ENCODE data around the gene MED16. TPM values are rescaled to one million over a fixed set of nuclear protein-coding genes. Genes with fewer than 3 reads are reported as not detected.

The MED16 gene
- total RNA-seq, 2 experiments from 2014 or later: 25.8 to 30.1 TPM

GRCh38 chr19:929203-929890, 36.4 kb upstream of the MED16 start:
- H3K4me3 ChIP-seq (ENCODE audit: low read length): no peak overlapping the region
- no peaks in the 10 kb centered on the region for H3K36me3 ChIP-seq (ENCODE audit: insufficient read depth, low read length)
- no peaks in the 10 kb centered on the region for H3K9me3 ChIP-seq (ENCODE audit: control insufficient read depth in 1 of 2, insufficient read depth in 1 of 2, low read length in 2 of 2)
- TF ChIP-seq CTCF (IDR thresholded peaks at IDR 0.05): no peak
- no peaks in the 10 kb centered on the region for H3K36me3 Mint-ChIP-seq (ENCODE audit: low read depth)
- no peak overlapping the region for H3K27ac ChIP-seq (ENCODE audit: low read depth in 1 of 2, low read length in 2 of 2)
- peaks cover 14% of the 10 kb centered on the region for H3K4me1 Mint-ChIP-seq (ENCODE audit: low read depth)
- H3K4me1 ChIP-seq (ENCODE audit: insufficient read depth, low read length): peaks cover 55% of the 10 kb centered on the region
- ATAC-seq (ENCODE audit: poor library complexity) (no peak), DNase-seq (no peak)
- H3K27ac Mint-ChIP-seq: no peak overlapping the region
- intact Hi-C loops (cut with DNase I, micrococcal nuclease): loop anchor here in 1 of 2 experiments (5.0 kb wide), 1 partner anchor 263 kb away; no protein-coding TSS in a partner anchor
- ChIA-PET POLR2A (no interaction called here), CTCF (no interaction called here)
- H3K4me3 Mint-ChIP-seq: no peak overlapping the region
- no peaks in the 10 kb centered on the region for H3K9me3 Mint-ChIP-seq
- H3K27me3 Mint-ChIP-seq: no peaks in the 10 kb centered on the region
- H3K27me3 ChIP-seq (ENCODE audit: control insufficient read depth in 1 of 2, insufficient read depth in 2 of 2, low read length in 2 of 2): no peaks in the 10 kb centered on the region

GRCh38 chr19:928471-929202, 35.6 kb upstream of the MED16 start:
- H3K4me1 Mint-ChIP-seq (ENCODE audit: low read depth): peaks cover 11% of the 10 kb centered on the region
- no peak overlapping the region for H3K27ac Mint-ChIP-seq

More at GRCh38 chr19:928471-929202, 35.6 kb upstream of the MED16 start:
- ChIA-PET CTCF (no interaction called here), POLR2A (no interaction called here)
- Mint-ChIP-seq H3K9me3 (no peaks in the 10 kb centered on the region), H3K36me3 (ENCODE audit: low read depth) (no peaks in the 10 kb centered on the region), H3K4me3 (peak overlapping the region; percentile 48), H3K27me3 (no peaks in the 10 kb centered on the region)
- H3K36me3 ChIP-seq (ENCODE audit: insufficient read depth, low read length): no peaks in the 10 kb centered on the region
- no peaks in the 10 kb centered on the region for H3K27me3 ChIP-seq (ENCODE audit: control insufficient read depth in 1 of 2, insufficient read depth in 2 of 2, low read length in 2 of 2)
- no peak for TF ChIP-seq CTCF (IDR thresholded peaks at IDR 0.05)
- H3K9me3 ChIP-seq (ENCODE audit: control insufficient read depth in 1 of 2, insufficient read depth in 1 of 2, low read length in 2 of 2): no peaks in the 10 kb centered on the region
- DNase-seq (no peak), ATAC-seq (ENCODE audit: poor library complexity) (no peak)
- H3K4me3 ChIP-seq (ENCODE audit: low read length): no peak overlapping the region
- intact Hi-C loops (cut with DNase I, micrococcal nuclease): loop anchor here in 1 of 2 experiments (5.0 kb wide), 1 partner anchor 264 kb away; no protein-coding TSS in a partner anchor
- peaks cover 53% of the 10 kb centered on the region for H3K4me1 ChIP-seq (ENCODE audit: insufficient read depth, low read length)
- no peak overlapping the region for H3K27ac ChIP-seq (ENCODE audit: low read depth in 1 of 2, low read length in 2 of 2)

All from CD4-positive, alpha-beta T cell (primary cell).